ENCODE results near the gene CMTM1.

DNA sequence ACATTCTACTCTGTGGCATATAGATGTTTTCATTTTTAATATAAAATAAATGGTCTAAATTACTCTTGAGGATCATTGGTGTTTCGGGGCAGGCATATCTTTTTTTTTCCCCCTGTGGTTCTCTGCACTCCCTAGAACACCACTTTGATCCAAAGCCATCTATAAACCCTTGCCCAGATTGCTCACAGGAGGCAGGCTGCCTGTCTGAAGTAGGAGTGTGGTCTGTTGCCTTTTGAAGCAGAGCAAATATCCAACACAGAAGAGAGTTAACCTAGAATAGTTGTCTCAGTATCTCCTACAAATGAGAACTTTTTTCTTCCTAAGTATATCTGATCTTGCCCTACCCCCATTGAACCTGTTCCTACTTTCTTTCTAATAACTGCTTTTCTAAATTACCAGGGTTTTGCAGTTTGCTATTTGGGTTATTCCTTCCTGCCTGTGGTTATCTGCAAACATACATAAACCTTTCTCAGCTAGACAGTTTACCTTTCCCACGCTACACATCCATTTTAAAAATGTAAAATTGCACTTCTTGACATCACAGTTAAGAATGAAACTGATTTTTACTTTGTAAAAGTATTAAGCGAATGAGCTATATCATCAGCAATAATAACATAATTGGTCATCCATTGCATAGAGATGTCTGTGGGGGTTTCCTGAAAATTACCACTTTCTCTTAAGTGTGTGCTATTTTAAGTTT, 4.7 kb upstream of the CMTM1 start:
- TF ChIP-seq, protein P1, sequence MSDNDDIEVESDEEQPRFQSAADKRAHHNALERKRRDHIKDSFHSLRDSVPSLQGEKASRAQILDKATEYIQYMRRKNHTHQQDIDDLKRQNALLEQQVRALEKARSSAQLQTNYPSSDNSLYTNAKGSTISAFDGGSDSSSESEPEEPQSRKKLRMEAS (IDR thresholded peaks at IDR 0.05): no peak
- TF ChIP-seq CTCF (IDR thresholded peaks at IDR 0.05 in 2 of 3, conservative IDR thresholded peaks at IDR 0.05 in 1 of 3; ENCODE audit: borderline replicate concordance in 1 of 3, insufficient read depth in 1 of 3, low read depth in 2 of 3, low read length in 2 of 3): no peak
